GM23338 (cell line): ENCODE data around the gene TRAF3IP3. TPM values are rescaled to one million over a fixed set of nuclear protein-coding genes. Genes with fewer than 3 reads are reported as not detected.

Experiments used
- ATAC-seq: fragments of 200-7000 bp; cut with Tn5 transposase; 3 replicates; pipeline ENCODE4 v1.9.1; 2020
- DNase-seq: peaks from one replicate; pipeline ENCODE4 v3.0.0-alpha.2; 2015; ENCODE audit warnings: low spot score
- H2AFZ ChIP-seq: fragments of 200-600 bp; sonication (generic); 2 replicates; pipeline ENCODE4 v1.8.0; 2016; ENCODE audit warnings: antibody characterized with exemption, mild to moderate bottlenecking, moderate library complexity
- H3F3A ChIP-seq: fragments of 200-600 bp; sonication (generic); replicated peaks from 2 replicates; pipeline ENCODE4 v1.8.0; 2017; ENCODE audit warnings: antibody characterized with exemption, mixed run types, low read depth
- H3K27ac ChIP-seq: fragments of 200-600 bp; sonication (generic); 2 replicates; pipeline ENCODE4 v1.6.1; 2016; ENCODE audit warnings: low read depth
- H3K27me3 ChIP-seq: fragments of 200-600 bp; sonication (generic); 2 replicates; pipeline ENCODE4 v1.8.0; 2016; ENCODE audit warnings: mild to moderate bottlenecking, mixed run types, moderate library complexity; ENCODE audit not compliant: insufficient read depth
- H3K36me3 ChIP-seq: fragments of 200-600 bp; sonication (generic); 2 replicates; pipeline ENCODE4 v1.8.0; 2016; ENCODE audit warnings: mild to moderate bottlenecking; ENCODE audit not compliant: insufficient read depth
- H3K4me1 ChIP-seq: fragments of 200-600 bp; sonication (generic); 2 replicates; pipeline ENCODE4 v1.8.0; 2016; ENCODE audit warnings: mild to moderate bottlenecking, moderate library complexity; ENCODE audit not compliant: insufficient read depth
- H3K4me2 ChIP-seq: fragments of 200-600 bp; sonication (generic); 2 replicates; pipeline ENCODE4 v1.7.1; 2017; ENCODE audit warnings: mixed run types
- H3K4me3 ChIP-seq: fragments of 200-600 bp; sonication (generic); 2 replicates; pipeline ENCODE4 v1.6.1; 2016; ENCODE audit warnings: mixed run types
- H3K79me2 ChIP-seq: fragments of 200-600 bp; sonication (generic); replicated peaks from 2 replicates; pipeline ENCODE4 v1.8.0; 2017; ENCODE audit warnings: mild to moderate bottlenecking; ENCODE audit not compliant: insufficient read depth
- H3K9me2 ChIP-seq: fragments of 200-600 bp; sonication (generic); 2 replicates; pipeline ENCODE4 v1.8.0; 2017; ENCODE audit not compliant: insufficient read depth
- H4K20me1 ChIP-seq: fragments of 200-600 bp; sonication (generic); replicated peaks from 2 replicates; pipeline ENCODE4 v1.8.0; 2017; ENCODE audit warnings: mild to moderate bottlenecking; ENCODE audit not compliant: insufficient read depth
- H3K27ac Mint-ChIP-seq: 2 replicates; pipeline ENCODE4 v1.8.0; 2020; ENCODE audit warnings: inconsistent platforms, mild to moderate bottlenecking, moderate library complexity, mixed read lengths
- H3K27me3 Mint-ChIP-seq: 3 replicates; pipeline ENCODE4 v1.8.0; 2022; ENCODE audit warnings: low read depth, mild to moderate bottlenecking, moderate library complexity, mixed read lengths, inconsistent platforms; ENCODE audit not compliant: insufficient read depth, poor library complexity
- H3K36me3 Mint-ChIP-seq: 3 replicates; pipeline ENCODE4 v1.8.0; 2021; ENCODE audit warnings: low read depth, mild to moderate bottlenecking, inconsistent platforms, moderate library complexity, mixed read lengths
- H3K4me1 Mint-ChIP-seq: 3 replicates; pipeline ENCODE4 v1.8.0; 2020; ENCODE audit warnings: mild to moderate bottlenecking, inconsistent platforms, mixed read lengths
- H3K4me3 Mint-ChIP-seq: 3 replicates; pipeline ENCODE4 v1.8.0; 2021; ENCODE audit warnings: moderate library complexity, mild to moderate bottlenecking, inconsistent platforms, mixed read lengths
- H3K9me3 Mint-ChIP-seq: 3 replicates; pipeline ENCODE4 v1.8.0; 2020; ENCODE audit warnings: moderate library complexity, mild to moderate bottlenecking, inconsistent platforms, mixed read lengths
- CREB1 ChIP-seq: fragments of 250-450 bp; sonication (Bioruptor Pico); IDR thresholded peaks from 2 replicates; pipeline ENCODE4 v1.5.0; 2020; ENCODE audit warnings: low read depth, mild to moderate bottlenecking, moderate library complexity
- EZH2 ChIP-seq: fragments of 200-600 bp; sonication (generic); IDR thresholded peaks from one replicate; pipeline ENCODE4 v1.8.0; 2017; ENCODE audit warnings: antibody characterized with exemption, mild to moderate bottlenecking, low read depth; ENCODE audit not compliant: unreplicated experiment
- EZH2phosphoT487 ChIP-seq: fragments of 200-600 bp; sonication (generic); IDR thresholded peaks from one replicate; pipeline ENCODE4 v1.8.1; 2018; ENCODE audit warnings: antibody characterized with exemption; ENCODE audit not compliant: unreplicated experiment
- JUNB ChIP-seq: IDR thresholded peaks from one replicate; pipeline ENCODE4 v1.6.1; 2016; ENCODE audit warnings: antibody characterized with exemption; ENCODE audit not compliant: unreplicated experiment
- NANOG ChIP-seq: IDR thresholded peaks from 2 replicates; pipeline ENCODE4 v1.6.1; 2016; ENCODE audit warnings: antibody characterized with exemption, borderline replicate concordance
- POLR2AphosphoS5 ChIP-seq: IDR thresholded peaks from 2 replicates; pipeline ENCODE4 v1.6.1; 2016; ENCODE audit warnings: antibody characterized with exemption, low read depth
- STAT1 ChIP-seq: IDR thresholded peaks from one replicate; pipeline ENCODE4 v1.6.1; 2016; ENCODE audit warnings: antibody characterized with exemption; ENCODE audit not compliant: unreplicated experiment
- ZNF114 ChIP-seq: fragments of 250-450 bp; sonication (Bioruptor Pico); IDR thresholded peaks from 2 replicates; pipeline ENCODE4 v1.5.0; 2020; ENCODE audit warnings: mild to moderate bottlenecking, moderate library complexity
- ZNF331 ChIP-seq: fragments of 250-450 bp; sonication (Bioruptor Pico); IDR thresholded peaks from 2 replicates; pipeline ENCODE4 v1.5.0; 2020; ENCODE audit warnings: low read depth, mild to moderate bottlenecking, moderate library complexity
- polyA plus RNA-seq: library from polyadenylated mRNA; unstranded; fragments of >200 nt; fragmentation: Nextera tagmentation; extraction: Ambion mirVana; gene quantifications from 2 replicates; pipeline ENCODE4 v1.2.1, GENCODE V29; 2016
- total RNA-seq: library from RNA; depleted of rRNA; stranded (reverse); fragments of >200 nt; shearing (Covaris generic); gene quantifications from 2 replicates; pipeline ENCODE4 v1.2.3, GENCODE V29; 2014
- TF ChIP-seq, protein P1 (sequence below): fragments of 250-450 bp; sonication (Bioruptor Pico); IDR thresholded peaks from 2 replicates; pipeline ENCODE4 v1.5.0; 2020; ENCODE audit warnings: mild to moderate bottlenecking, moderate library complexity
- TF ChIP-seq, protein P2 (sequence below): IDR thresholded peaks from one replicate; pipeline ENCODE4 v1.6.1; 2018; ENCODE audit warnings: antibody characterized with exemption; ENCODE audit not compliant: unreplicated experiment
- TF ChIP-seq, protein P3 (sequence below), 2 experiments: fragments of 200-600 bp in 1 of 2; sonication (generic) in 1 of 2; conservative IDR thresholded peaks; 2 replicates each; pipeline versions ENCODE4 v1.5.1 to v1.6.1; 2016 to 2017; ENCODE audit warnings: antibody characterized with exemption in 2 of 2, low read depth in 2 of 2, mild to moderate bottlenecking in 2 of 2, moderate library complexity in 1 of 2
- TF ChIP-seq, protein P4 (sequence below): IDR thresholded peaks from 2 replicates; pipeline ENCODE4 v1.6.1; 2016; ENCODE audit warnings: antibody characterized with exemption

TRAF3IP3 gene
- total and polyA plus RNA-seq, 2 experiments from 2014 or later = not detected

DNA sequence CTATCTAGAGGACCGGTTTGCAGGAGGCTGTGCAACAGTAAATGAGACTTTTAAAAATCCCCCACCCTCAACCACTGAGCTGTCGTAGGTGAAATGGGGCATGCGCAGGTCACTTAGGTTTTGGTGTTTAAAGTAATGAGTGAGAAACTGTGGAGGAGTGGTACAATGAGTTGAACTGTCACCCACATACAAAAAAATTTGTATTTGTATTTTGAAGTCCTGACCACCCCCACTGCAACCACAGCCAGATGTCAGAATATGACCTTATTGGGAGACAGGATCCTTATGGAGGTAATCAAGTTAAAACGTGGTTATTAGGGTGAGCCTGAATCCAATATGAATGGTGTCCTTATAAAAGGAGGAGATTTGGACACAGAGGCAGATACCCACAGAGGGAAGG lies 51.7 kb downstream of the TRAF3IP3 start:
- no peak for ATAC-seq
- peaks cover 11% of the 10 kb centered on the region for H3K4me1 Mint-ChIP-seq
- H3K4me3 ChIP-seq = no peak overlapping the region
- TF ChIP-seq CREB1 (CRISPR knock-in tag) = no peak
- TF ChIP-seq ZNF114 (CRISPR knock-in tag) = no peak
- no peak for TF ChIP-seq NANOG
- TF ChIP-seq, protein P1, sequence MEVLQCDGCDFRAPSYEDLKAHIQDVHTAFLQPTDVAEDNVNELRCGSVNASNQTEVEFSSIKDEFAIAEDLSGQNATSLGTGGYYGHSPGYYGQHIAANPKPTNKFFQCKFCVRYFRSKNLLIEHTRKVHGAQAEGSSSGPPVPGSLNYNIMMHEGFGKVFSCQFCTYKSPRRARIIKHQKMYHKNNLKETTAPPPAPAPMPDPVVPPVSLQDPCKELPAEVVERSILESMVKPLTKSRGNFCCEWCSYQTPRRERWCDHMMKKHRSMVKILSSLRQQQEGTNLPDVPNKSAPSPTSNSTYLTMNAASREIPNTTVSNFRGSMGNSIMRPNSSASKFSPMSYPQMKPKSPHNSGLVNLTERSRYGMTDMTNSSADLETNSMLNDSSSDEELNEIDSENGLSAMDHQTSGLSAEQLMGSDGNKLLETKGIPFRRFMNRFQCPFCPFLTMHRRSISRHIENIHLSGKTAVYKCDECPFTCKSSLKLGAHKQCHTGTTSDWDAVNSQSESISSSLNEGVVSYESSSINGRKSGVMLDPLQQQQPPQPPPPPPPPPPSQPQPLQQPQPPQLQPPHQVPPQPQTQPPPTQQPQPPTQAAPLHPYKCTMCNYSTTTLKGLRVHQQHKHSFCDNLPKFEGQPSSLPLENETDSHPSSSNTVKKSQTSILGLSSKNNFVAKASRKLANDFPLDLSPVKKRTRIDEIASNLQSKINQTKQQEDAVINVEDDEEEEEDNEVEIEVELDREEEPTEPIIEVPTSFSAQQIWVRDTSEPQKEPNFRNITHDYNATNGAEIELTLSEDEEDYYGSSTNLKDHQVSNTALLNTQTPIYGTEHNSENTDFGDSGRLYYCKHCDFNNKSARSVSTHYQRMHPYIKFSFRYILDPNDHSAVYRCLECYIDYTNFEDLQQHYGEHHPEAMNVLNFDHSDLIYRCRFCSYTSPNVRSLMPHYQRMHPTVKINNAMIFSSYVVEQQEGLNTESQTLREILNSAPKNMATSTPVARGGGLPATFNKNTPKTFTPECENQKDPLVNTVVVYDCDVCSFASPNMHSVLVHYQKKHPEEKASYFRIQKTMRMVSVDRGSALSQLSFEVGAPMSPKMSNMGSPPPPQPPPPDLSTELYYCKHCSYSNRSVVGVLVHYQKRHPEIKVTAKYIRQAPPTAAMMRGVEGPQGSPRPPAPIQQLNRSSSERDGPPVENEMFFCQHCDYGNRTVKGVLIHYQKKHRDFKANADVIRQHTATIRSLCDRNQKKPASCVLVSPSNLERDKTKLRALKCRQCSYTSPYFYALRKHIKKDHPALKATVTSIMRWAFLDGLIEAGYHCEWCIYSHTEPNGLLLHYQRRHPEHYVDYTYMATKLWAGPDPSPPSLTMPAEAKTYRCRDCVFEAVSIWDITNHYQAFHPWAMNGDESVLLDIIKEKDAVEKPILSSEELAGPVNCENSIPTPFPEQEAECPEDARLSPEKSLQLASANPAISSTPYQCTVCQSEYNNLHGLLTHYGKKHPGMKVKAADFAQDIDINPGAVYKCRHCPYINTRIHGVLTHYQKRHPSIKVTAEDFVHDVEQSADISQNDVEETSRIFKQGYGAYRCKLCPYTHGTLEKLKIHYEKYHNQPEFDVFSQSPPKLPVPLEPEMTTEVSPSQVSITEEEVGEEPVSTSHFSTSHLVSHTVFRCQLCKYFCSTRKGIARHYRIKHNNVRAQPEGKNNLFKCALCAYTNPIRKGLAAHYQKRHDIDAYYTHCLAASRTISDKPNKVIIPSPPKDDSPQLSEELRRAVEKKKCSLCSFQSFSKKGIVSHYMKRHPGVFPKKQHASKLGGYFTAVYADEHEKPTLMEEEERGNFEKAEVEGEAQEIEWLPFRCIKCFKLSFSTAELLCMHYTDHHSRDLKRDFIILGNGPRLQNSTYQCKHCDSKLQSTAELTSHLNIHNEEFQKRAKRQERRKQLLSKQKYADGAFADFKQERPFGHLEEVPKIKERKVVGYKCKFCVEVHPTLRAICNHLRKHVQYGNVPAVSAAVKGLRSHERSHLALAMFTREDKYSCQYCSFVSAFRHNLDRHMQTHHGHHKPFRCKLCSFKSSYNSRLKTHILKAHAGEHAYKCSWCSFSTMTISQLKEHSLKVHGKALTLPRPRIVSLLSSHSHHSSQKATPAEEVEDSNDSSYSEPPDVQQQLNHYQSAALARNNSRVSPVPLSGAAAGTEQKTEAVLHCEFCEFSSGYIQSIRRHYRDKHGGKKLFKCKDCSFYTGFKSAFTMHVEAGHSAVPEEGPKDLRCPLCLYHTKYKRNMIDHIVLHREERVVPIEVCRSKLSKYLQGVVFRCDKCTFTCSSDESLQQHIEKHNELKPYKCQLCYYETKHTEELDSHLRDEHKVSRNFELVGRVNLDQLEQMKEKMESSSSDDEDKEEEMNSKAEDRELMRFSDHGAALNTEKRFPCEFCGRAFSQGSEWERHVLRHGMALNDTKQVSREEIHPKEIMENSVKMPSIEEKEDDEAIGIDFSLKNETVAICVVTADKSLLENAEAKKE (CRISPR knock-in tag) = no peak
- TF ChIP-seq JUNB = no peak
- TF ChIP-seq POLR2AphosphoS5 = no peak
- TF ChIP-seq STAT1 = no peak
- TF ChIP-seq EZH2phosphoT487 = no peak
- no peak for TF ChIP-seq ZNF331 (CRISPR knock-in tag)
- TF ChIP-seq, protein P2, sequence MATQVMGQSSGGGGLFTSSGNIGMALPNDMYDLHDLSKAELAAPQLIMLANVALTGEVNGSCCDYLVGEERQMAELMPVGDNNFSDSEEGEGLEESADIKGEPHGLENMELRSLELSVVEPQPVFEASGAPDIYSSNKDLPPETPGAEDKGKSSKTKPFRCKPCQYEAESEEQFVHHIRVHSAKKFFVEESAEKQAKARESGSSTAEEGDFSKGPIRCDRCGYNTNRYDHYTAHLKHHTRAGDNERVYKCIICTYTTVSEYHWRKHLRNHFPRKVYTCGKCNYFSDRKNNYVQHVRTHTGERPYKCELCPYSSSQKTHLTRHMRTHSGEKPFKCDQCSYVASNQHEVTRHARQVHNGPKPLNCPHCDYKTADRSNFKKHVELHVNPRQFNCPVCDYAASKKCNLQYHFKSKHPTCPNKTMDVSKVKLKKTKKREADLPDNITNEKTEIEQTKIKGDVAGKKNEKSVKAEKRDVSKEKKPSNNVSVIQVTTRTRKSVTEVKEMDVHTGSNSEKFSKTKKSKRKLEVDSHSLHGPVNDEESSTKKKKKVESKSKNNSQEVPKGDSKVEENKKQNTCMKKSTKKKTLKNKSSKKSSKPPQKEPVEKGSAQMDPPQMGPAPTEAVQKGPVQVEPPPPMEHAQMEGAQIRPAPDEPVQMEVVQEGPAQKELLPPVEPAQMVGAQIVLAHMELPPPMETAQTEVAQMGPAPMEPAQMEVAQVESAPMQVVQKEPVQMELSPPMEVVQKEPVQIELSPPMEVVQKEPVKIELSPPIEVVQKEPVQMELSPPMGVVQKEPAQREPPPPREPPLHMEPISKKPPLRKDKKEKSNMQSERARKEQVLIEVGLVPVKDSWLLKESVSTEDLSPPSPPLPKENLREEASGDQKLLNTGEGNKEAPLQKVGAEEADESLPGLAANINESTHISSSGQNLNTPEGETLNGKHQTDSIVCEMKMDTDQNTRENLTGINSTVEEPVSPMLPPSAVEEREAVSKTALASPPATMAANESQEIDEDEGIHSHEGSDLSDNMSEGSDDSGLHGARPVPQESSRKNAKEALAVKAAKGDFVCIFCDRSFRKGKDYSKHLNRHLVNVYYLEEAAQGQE = no peak
- no peak for TF ChIP-seq EZH2
- TF ChIP-seq, protein P3, sequence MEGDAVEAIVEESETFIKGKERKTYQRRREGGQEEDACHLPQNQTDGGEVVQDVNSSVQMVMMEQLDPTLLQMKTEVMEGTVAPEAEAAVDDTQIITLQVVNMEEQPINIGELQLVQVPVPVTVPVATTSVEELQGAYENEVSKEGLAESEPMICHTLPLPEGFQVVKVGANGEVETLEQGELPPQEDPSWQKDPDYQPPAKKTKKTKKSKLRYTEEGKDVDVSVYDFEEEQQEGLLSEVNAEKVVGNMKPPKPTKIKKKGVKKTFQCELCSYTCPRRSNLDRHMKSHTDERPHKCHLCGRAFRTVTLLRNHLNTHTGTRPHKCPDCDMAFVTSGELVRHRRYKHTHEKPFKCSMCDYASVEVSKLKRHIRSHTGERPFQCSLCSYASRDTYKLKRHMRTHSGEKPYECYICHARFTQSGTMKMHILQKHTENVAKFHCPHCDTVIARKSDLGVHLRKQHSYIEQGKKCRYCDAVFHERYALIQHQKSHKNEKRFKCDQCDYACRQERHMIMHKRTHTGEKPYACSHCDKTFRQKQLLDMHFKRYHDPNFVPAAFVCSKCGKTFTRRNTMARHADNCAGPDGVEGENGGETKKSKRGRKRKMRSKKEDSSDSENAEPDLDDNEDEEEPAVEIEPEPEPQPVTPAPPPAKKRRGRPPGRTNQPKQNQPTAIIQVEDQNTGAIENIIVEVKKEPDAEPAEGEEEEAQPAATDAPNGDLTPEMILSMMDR (conservative IDR thresholded peaks at IDR 0.05; ENCODE audit: low read depth in 2 of 2) = no peak
- TF ChIP-seq, protein P4, sequence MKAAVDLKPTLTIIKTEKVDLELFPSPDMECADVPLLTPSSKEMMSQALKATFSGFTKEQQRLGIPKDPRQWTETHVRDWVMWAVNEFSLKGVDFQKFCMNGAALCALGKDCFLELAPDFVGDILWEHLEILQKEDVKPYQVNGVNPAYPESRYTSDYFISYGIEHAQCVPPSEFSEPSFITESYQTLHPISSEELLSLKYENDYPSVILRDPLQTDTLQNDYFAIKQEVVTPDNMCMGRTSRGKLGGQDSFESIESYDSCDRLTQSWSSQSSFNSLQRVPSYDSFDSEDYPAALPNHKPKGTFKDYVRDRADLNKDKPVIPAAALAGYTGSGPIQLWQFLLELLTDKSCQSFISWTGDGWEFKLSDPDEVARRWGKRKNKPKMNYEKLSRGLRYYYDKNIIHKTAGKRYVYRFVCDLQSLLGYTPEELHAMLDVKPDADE = no peak
- H3K27me3 ChIP-seq = no peaks in the 10 kb centered on the region
- H3K9me3 Mint-ChIP-seq = no peaks in the 10 kb centered on the region
- no peak overlapping the region for H3K27ac ChIP-seq
- H3K79me2 ChIP-seq = peaks cover 11% of the 10 kb centered on the region
- H3K36me3 ChIP-seq = no peaks in the 10 kb centered on the region
- H3K4me1 ChIP-seq = peaks cover 9% of the 10 kb centered on the region
- no peak overlapping the region for H2AFZ ChIP-seq
- H3K4me3 Mint-ChIP-seq = no peak overlapping the region
- no peaks in the 10 kb centered on the region for H3K9me2 ChIP-seq
- H3K36me3 Mint-ChIP-seq = no peaks in the 10 kb centered on the region
- H3K27me3 Mint-ChIP-seq = peaks cover 3% of the 10 kb centered on the region
- DNase-seq = no peak
- H3K27ac Mint-ChIP-seq = no peak overlapping the region
- H3F3A ChIP-seq = no peaks in the 10 kb centered on the region
- H4K20me1 ChIP-seq = no peaks in the 10 kb centered on the region; the same call in 1 of the 2 replicates
- H3K4me2 ChIP-seq = no peak overlapping the region
